ENCODE data around the gene VPS13D. TPM values are rescaled to one million over a fixed set of nuclear protein-coding genes. Genes with fewer than 3 reads are reported as not detected.

VPS13D gene
- total and polyA plus RNA-seq, 2 donors (not counting 3 experiments of a cell fraction or from before 2014, with no cell fraction given): 13.6 to 48.5 TPM

DNA sequence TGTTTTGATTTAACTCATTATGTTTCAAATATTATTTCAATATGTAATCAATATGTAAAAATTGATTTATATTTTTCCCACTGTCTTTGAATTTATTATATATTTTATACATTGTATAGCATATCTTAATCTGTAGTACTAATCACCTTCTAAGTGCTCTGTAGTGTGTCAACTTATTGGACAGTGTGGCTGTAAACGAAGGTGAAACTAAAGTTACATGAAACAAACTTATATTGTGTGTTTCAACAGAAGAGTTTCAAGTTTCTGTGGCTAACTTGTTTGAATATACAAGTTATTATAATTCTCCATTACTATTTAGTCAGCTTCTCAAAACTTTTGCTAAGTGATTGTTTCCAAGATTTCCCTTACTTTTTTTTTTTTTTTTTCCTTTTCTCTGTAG is 212.4 kb downstream of the VPS13D start:
- FAIRE-seq (no peak), DNase-seq (ENCODE audit: low read depth, low spot score) (no peak)
- Histone ChIP-seq H3K4me1 (ENCODE audit: control insufficient read depth, extremely low read depth, insufficient read depth, low read length) (peaks cover 13% of the 10 kb centered on the region), H3K4me2 (ENCODE audit: insufficient read depth, low read length) (no peak overlapping the region), H2AFZ (ENCODE audit: low read depth, low read length) (no peak overlapping the region), H3K36me3 (ENCODE audit: control insufficient read depth in 2 of 2, extremely low read depth in 1 of 2, insufficient read depth in 2 of 2, low read length in 2 of 2) (no peaks in the 10 kb centered on the region), H3K4me3 (replicated peaks in 1 of 3; ENCODE audit: insufficient read depth in 1 of 3, low read depth in 1 of 3, low read length in 3 of 3) (no peak overlapping the region), H3K27me3 (ENCODE audit: control insufficient read depth in 2 of 2, insufficient read depth in 2 of 2, low read length in 2 of 2) (no peaks in the 10 kb centered on the region), H3K79me2 (ENCODE audit: control insufficient read depth, insufficient read depth, low read length) (no peaks in the 10 kb centered on the region), H3K9me1 (replicated peaks; ENCODE audit: control insufficient read depth, extremely low read depth, insufficient read depth, low read length) (no peaks in the 10 kb centered on the region), H4K20me1 (replicated peaks; ENCODE audit: control insufficient read depth, extremely low read depth, insufficient read depth, low read length) (no peaks in the 10 kb centered on the region), H3K9ac (replicated peaks; ENCODE audit: extremely low read depth, insufficient read depth, low read length) (no peak overlapping the region), H3K27ac (ENCODE audit: insufficient read depth, low read depth, low read length) (no peak overlapping the region), H3K9me3 (replicated peaks; ENCODE audit: control insufficient read depth, insufficient read depth, low read length) (no peaks in the 10 kb centered on the region)
- TF ChIP-seq EZH2 (IDR thresholded peaks at IDR 0.05; ENCODE audit: borderline replicate concordance, low read depth, low read length, severe bottlenecking) (no peak), GATA2 (IDR thresholded peaks at IDR 0.05; ENCODE audit: insufficient read depth, insufficient read length, low read depth, low read length) (no peak), MYC (IDR thresholded peaks at IDR 0.05; ENCODE audit: low read depth, low read length) (no peak), JUN (IDR thresholded peaks at IDR 0.05; ENCODE audit: borderline replicate concordance, insufficient read depth, insufficient read length, low read depth) (no peak)
- dilution Hi-C loops (cut with MboI; ENCODE audit: extremely low pct_ligation_motif_present, low sequenced_read_pairs) (no loop called here), intact Hi-C loops (cut with micrococcal nuclease) (no loop called here)
- no TSS peak for BruUV-seq (replicated peaks)
- ChIA-PET CTCF (interaction anchor here (1.1 to 1.5 kb wide), 3 partner anchors 9 to 180 kb away, joined by 3 to 7 read pairs (median 4); no protein-coding TSS in a partner anchor), POLR2A (no interaction called here)

DNA sequence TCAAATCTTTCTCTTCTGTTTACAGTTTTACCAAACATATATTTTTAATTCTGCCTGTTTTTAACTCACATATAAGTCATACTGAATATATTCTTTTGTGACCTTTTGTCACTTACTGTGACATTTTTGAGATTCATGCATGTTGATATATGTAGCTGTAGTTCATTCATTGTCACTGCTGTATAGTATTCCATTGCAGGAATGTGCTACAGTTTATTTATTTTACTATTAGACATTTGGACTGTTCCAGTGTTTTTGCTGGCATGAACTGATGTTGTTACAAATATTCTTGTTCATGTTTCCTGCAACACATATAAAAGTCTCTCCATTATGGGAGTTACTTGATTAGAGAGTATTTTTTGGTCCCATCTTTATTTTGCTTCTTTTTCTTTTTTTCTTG is 213.3 kb downstream of the VPS13D start:
- no peak for FAIRE-seq
- no peak overlapping the region for H3K4me2 ChIP-seq (ENCODE audit: insufficient read depth, low read length)
- no peak overlapping the region for H2AFZ ChIP-seq (ENCODE audit: low read depth, low read length)
- no TSS peak for BruUV-seq (replicated peaks)
- peaks cover 6% of the 10 kb centered on the region for H3K4me1 ChIP-seq (ENCODE audit: control insufficient read depth, extremely low read depth, insufficient read depth, low read length)
- no peaks in the 10 kb centered on the region for H3K9me1 ChIP-seq (replicated peaks; ENCODE audit: control insufficient read depth, extremely low read depth, insufficient read depth, low read length)
- no peak for TF ChIP-seq EZH2 (IDR thresholded peaks at IDR 0.05; ENCODE audit: borderline replicate concordance, low read depth, low read length, severe bottlenecking)
- no peak for TF ChIP-seq JUN (IDR thresholded peaks at IDR 0.05; ENCODE audit: borderline replicate concordance, insufficient read depth, insufficient read length, low read depth)
- H3K9me3 ChIP-seq (replicated peaks; ENCODE audit: control insufficient read depth, insufficient read depth, low read length): no peaks in the 10 kb centered on the region
- no peak for DNase-seq (ENCODE audit: low read depth, low spot score)
- no peaks in the 10 kb centered on the region for H3K27me3 ChIP-seq (ENCODE audit: control insufficient read depth in 2 of 2, insufficient read depth in 2 of 2, low read length in 2 of 2)
- no peaks in the 10 kb centered on the region for H3K36me3 ChIP-seq (ENCODE audit: control insufficient read depth in 2 of 2, extremely low read depth in 1 of 2, insufficient read depth in 2 of 2, low read length in 2 of 2)
- no peaks in the 10 kb centered on the region for H4K20me1 ChIP-seq (replicated peaks; ENCODE audit: control insufficient read depth, extremely low read depth, insufficient read depth, low read length)
- dilution Hi-C loops (cut with MboI; ENCODE audit: extremely low pct_ligation_motif_present, low sequenced_read_pairs): no loop called here
- ChIA-PET POLR2A (no interaction called here), CTCF (no interaction called here)
- no peak overlapping the region for H3K9ac ChIP-seq (replicated peaks; ENCODE audit: extremely low read depth, insufficient read depth, low read length)
- H3K27ac ChIP-seq (ENCODE audit: insufficient read depth, low read depth, low read length): no peak overlapping the region
- intact Hi-C loops (cut with micrococcal nuclease): no loop called here
- H3K4me3 ChIP-seq (replicated peaks in 1 of 3; ENCODE audit: insufficient read depth in 1 of 3, low read depth in 1 of 3, low read length in 3 of 3): no peak overlapping the region
- no peaks in the 10 kb centered on the region for H3K79me2 ChIP-seq (ENCODE audit: control insufficient read depth, insufficient read depth, low read length)

All from endothelial cell of umbilical vein (primary cell).